Measurements from ENCODE around the gene GPN2.
"Not testable (repeated sequence)": the region's sequence is repeated elsewhere in the genome, so short reads cannot be mapped to it uniquely, and the experiment has no call there.

GPN2 gene

GRCh38 chr1:26848941-26849774, 40.9 kb downstream of the GPN2 start:
- Histone ChIP-seq H3K27me3 (ENCODE audit: control insufficient read depth, insufficient read depth, low read length, poor library complexity, severe bottlenecking) (no peaks in the 10 kb centered on the region), H3K9me3 (ENCODE audit: control insufficient read depth, low read length) (no peaks in the 10 kb centered on the region), H3K4me3 (ENCODE audit: insufficient read depth, low read depth, low read length) (no peak overlapping the region), H3K4me1 (ENCODE audit: control insufficient read depth, insufficient read depth, low read length) (no peaks in the 10 kb centered on the region), H3K36me3 (ENCODE audit: control insufficient read depth, insufficient read depth, low read length) (peaks cover 33% of the 10 kb centered on the region), H3K27ac (ENCODE audit: insufficient read depth, low read depth, low read length, poor library complexity, severe bottlenecking) (no peak overlapping the region)
- WGBS, 2 experiments: 93 to 97% methylated on average over 10 of the region's 10 CpGs

GRCh38 chr1:26848499-26848898, 41.6 kb downstream of the GPN2 start:
- no peak overlapping the region for H3K27ac ChIP-seq (ENCODE audit: insufficient read depth, low read depth, low read length, poor library complexity, severe bottlenecking)

GRCh38 chr1:26847826-26848225, 42.3 kb downstream of the GPN2 start:
- not testable (repeated sequence) for H3K4me1 ChIP-seq (ENCODE audit: control insufficient read depth, insufficient read depth, low read length); H3K4me3 ChIP-seq (ENCODE audit: insufficient read depth, low read depth, low read length); H3K27ac ChIP-seq (ENCODE audit: insufficient read depth, low read depth, low read length, poor library complexity, severe bottlenecking); H3K27me3 ChIP-seq (ENCODE audit: control insufficient read depth, insufficient read depth, low read length, poor library complexity, severe bottlenecking); H3K9me3 ChIP-seq (ENCODE audit: control insufficient read depth, low read length)
- peaks cover 32% of the 10 kb centered on the region for H3K36me3 ChIP-seq (ENCODE audit: control insufficient read depth, insufficient read depth, low read length)
- WGBS, 2 experiments: 91% methylated on average over 6 of the region's 6 CpGs

More at GRCh38 chr1:26848499-26848898, 41.6 kb downstream of the GPN2 start:
- 96 to 97% methylated on average over 10 of the region's 10 CpGs for WGBS, 2 experiments
- H3K4me3 ChIP-seq (ENCODE audit: insufficient read depth, low read depth, low read length): no peak overlapping the region
- H3K36me3 ChIP-seq (ENCODE audit: control insufficient read depth, insufficient read depth, low read length): peaks cover 30% of the 10 kb centered on the region
- H3K27me3 ChIP-seq (ENCODE audit: control insufficient read depth, insufficient read depth, low read length, poor library complexity, severe bottlenecking): no peaks in the 10 kb centered on the region
- no peaks in the 10 kb centered on the region for H3K9me3 ChIP-seq (ENCODE audit: control insufficient read depth, low read length)
- H3K4me1 ChIP-seq (ENCODE audit: control insufficient read depth, insufficient read depth, low read length): no peaks in the 10 kb centered on the region

GRCh38 chr1:26844424-26845196, 45.5 kb downstream of the GPN2 start:
- Histone ChIP-seq H3K36me3 (ENCODE audit: control insufficient read depth, insufficient read depth, low read length) (peaks cover 26% of the 10 kb centered on the region), H3K4me1 (ENCODE audit: control insufficient read depth, insufficient read depth, low read length) (no peaks in the 10 kb centered on the region), H3K4me3 (ENCODE audit: insufficient read depth, low read depth, low read length) (no peak overlapping the region), H3K27ac (ENCODE audit: insufficient read depth, low read depth, low read length, poor library complexity, severe bottlenecking) (no peak overlapping the region), H3K27me3 (ENCODE audit: control insufficient read depth, insufficient read depth, low read length, poor library complexity, severe bottlenecking) (no peaks in the 10 kb centered on the region), H3K9me3 (ENCODE audit: control insufficient read depth, low read length) (no peaks in the 10 kb centered on the region)
- 92 to 95% methylated on average over 13 of the region's 13 CpGs for WGBS, 2 experiments

- H3K36me3 ChIP-seq (ENCODE audit: control insufficient read depth, insufficient read depth, low read length): peaks cover 29% of the 10 kb centered on the region
- no peaks in the 10 kb centered on the region for H3K27me3 ChIP-seq (ENCODE audit: control insufficient read depth, insufficient read depth, low read length, poor library complexity, severe bottlenecking)
- no peaks in the 10 kb centered on the region for H3K4me1 ChIP-seq (ENCODE audit: control insufficient read depth, insufficient read depth, low read length)
- no peaks in the 10 kb centered on the region for H3K9me3 ChIP-seq (ENCODE audit: control insufficient read depth, low read length)
- 91 to 92% methylated on average over 6 of the region's 6 CpGs for WGBS, 2 experiments
- H3K4me3 ChIP-seq (ENCODE audit: insufficient read depth, low read depth, low read length): no peak overlapping the region
- no peak overlapping the region for H3K27ac ChIP-seq (ENCODE audit: insufficient read depth, low read depth, low read length, poor library complexity, severe bottlenecking)
These were observed 50.3 kb downstream of the GPN2 start for GRCh38 chr1:26839779-26840178.

- 97 to 100% methylated on average over 1 of the region's 1 CpG for WGBS, 2 experiments
- Histone ChIP-seq H3K36me3 (ENCODE audit: control insufficient read depth, insufficient read depth, low read length) (peaks cover 28% of the 10 kb centered on the region), H3K27ac (ENCODE audit: insufficient read depth, low read depth, low read length, poor library complexity, severe bottlenecking) (no peak overlapping the region), H3K4me1 (ENCODE audit: control insufficient read depth, insufficient read depth, low read length) (no peaks in the 10 kb centered on the region), H3K9me3 (ENCODE audit: control insufficient read depth, low read length) (no peaks in the 10 kb centered on the region), H3K27me3 (ENCODE audit: control insufficient read depth, insufficient read depth, low read length, poor library complexity, severe bottlenecking) (no peaks in the 10 kb centered on the region), H3K4me3 (ENCODE audit: insufficient read depth, low read depth, low read length) (no peak overlapping the region)
These were observed 50.8 kb downstream of the GPN2 start for GRCh38 chr1:26839339-26839722.

GRCh38 chr1:26838474-26839338, 51.4 kb downstream of the GPN2 start:
- 88 to 92% methylated on average over 8 of the region's 8 CpGs for WGBS, 2 experiments
- no peaks in the 10 kb centered on the region for H3K27me3 ChIP-seq (ENCODE audit: control insufficient read depth, insufficient read depth, low read length, poor library complexity, severe bottlenecking)
- no peak overlapping the region for H3K27ac ChIP-seq (ENCODE audit: insufficient read depth, low read depth, low read length, poor library complexity, severe bottlenecking)
- H3K4me3 ChIP-seq (ENCODE audit: insufficient read depth, low read depth, low read length): no peak overlapping the region
- no peaks in the 10 kb centered on the region for H3K4me1 ChIP-seq (ENCODE audit: control insufficient read depth, insufficient read depth, low read length)
- H3K36me3 ChIP-seq (ENCODE audit: control insufficient read depth, insufficient read depth, low read length): peaks cover 31% of the 10 kb centered on the region
- H3K9me3 ChIP-seq (ENCODE audit: control insufficient read depth, low read length): no peaks in the 10 kb centered on the region

- H3K27me3 ChIP-seq (ENCODE audit: control insufficient read depth, insufficient read depth, low read length, poor library complexity, severe bottlenecking); H3K4me1 ChIP-seq (ENCODE audit: control insufficient read depth, insufficient read depth, low read length); H3K27ac ChIP-seq (ENCODE audit: insufficient read depth, low read depth, low read length, poor library complexity, severe bottlenecking); H3K9me3 ChIP-seq (ENCODE audit: control insufficient read depth, low read length); H3K4me3 ChIP-seq (ENCODE audit: insufficient read depth, low read depth, low read length): not testable (repeated sequence)
- H3K36me3 ChIP-seq (ENCODE audit: control insufficient read depth, insufficient read depth, low read length): peaks cover 24% of the 10 kb centered on the region
- 94 to 95% methylated on average over 5 of the region's 5 CpGs for WGBS, 2 experiments
These were observed 52.4 kb downstream of the GPN2 start for GRCh38 chr1:26837665-26838064.

GRCh38 chr1:26833432-26834405, 56.4 kb downstream of the GPN2 start:
- H3K36me3 ChIP-seq (ENCODE audit: control insufficient read depth, insufficient read depth, low read length): peaks cover 23% of the 10 kb centered on the region
- H3K4me1 ChIP-seq (ENCODE audit: control insufficient read depth, insufficient read depth, low read length): peaks cover 3% of the 10 kb centered on the region
- H3K9me3 ChIP-seq (ENCODE audit: control insufficient read depth, low read length): no peaks in the 10 kb centered on the region
- no peaks in the 10 kb centered on the region for H3K27me3 ChIP-seq (ENCODE audit: control insufficient read depth, insufficient read depth, low read length, poor library complexity, severe bottlenecking)
- no peak overlapping the region for H3K27ac ChIP-seq (ENCODE audit: insufficient read depth, low read depth, low read length, poor library complexity, severe bottlenecking)
- WGBS, 2 experiments: 89 to 91% methylated on average over 23 of the region's 23 CpGs
- H3K4me3 ChIP-seq (ENCODE audit: insufficient read depth, low read depth, low read length): no peak overlapping the region
